K562 (cell line): ENCODE results near the gene RIN3. TPM values are rescaled to one million over a fixed set of nuclear protein-coding genes. Genes with fewer than 3 reads are reported as not detected.
A peak's percentile ranks its signal among the peaks of the same experiment; 100 is the strongest.

Source experiments
- ATAC-seq: fragments of 200-7000 bp; cut with Tn5 transposase; 3 replicates; pipeline ENCODE4 v1.9.1; 2020; ENCODE audit warnings: moderate library complexity
- BruUV-seq: library from RNA; stranded (reverse); fragments of 400-500 nt; replicated peaks from 2 replicates; lab custom pipeline; 2021; lab: Mats Ljungman, UMichigan
- CTCF ChIA-PET: fragments of 300-600 bp; formaldehyde crosslinking; extraction: SDS; loops from one replicate; lab custom pipeline; 2021; ENCODE audit warnings: low intra/inter-chr PET ratio; lab: Yijun Ruan, JAX
- POLR2A ChIA-PET: fragments of 300-600, 350-650 bp; sonication (Branson Sonifier 250); formaldehyde crosslinking; extraction: SDS; loops from one replicate; lab custom pipeline; 2021; ENCODE audit warnings: antibody characterized with exemption, inconsistent platforms; lab: Yijun Ruan, JAX
- DNase-seq, 4 experiments: peaks; one replicate each; pipeline versions ENCODE4 v3.0.0 to v3.0.0-alpha.2; 2011 to 2018; ENCODE audit warnings: low spot score in 3 of 4, mixed read lengths in 3 of 4; ENCODE audit errors: extremely low read depth in 1 of 4
- FAIRE-seq: peaks from 2 replicates; lab custom pipeline; 2011; peaks lifted over from hg19 to GRCh38; lab: Jason Lieb, UNC
- H2AFZ ChIP-seq: 2 replicates; pipeline ENCODE4 v1.6.0; 2011; ENCODE audit warnings: low read depth, low read length, control low read depth, inconsistent platforms
- H3K27ac ChIP-seq: fragments of 200-600 bp; 3 replicates; pipeline ENCODE4 v1.8.0; 2011; ENCODE audit warnings: low read depth, mild to moderate bottlenecking, control low read depth, inconsistent platforms, low read length, moderate library complexity, mixed read lengths; ENCODE audit errors: extremely low read depth
- H3K27me3 ChIP-seq, 2 experiments: fragments of 300-600 bp in 1 of 2; 2 replicates in 1 of 2; 3 replicates in 1 of 2; pipeline versions ENCODE4 v1.6.0 to v1.8.0; 2011; ENCODE audit warnings: inconsistent platforms in 2 of 2, low read length in 2 of 2, mild to moderate bottlenecking in 1 of 2, mixed read lengths in 1 of 2, moderate library complexity in 1 of 2; ENCODE audit not compliant: control insufficient read depth in 2 of 2, insufficient read depth in 2 of 2
- H3K36me3 ChIP-seq: fragments of 300-600 bp; 3 replicates; pipeline ENCODE4 v1.8.0; 2011; ENCODE audit warnings: mild to moderate bottlenecking, low read length, inconsistent platforms; ENCODE audit not compliant: control insufficient read depth, insufficient read depth
- H3K4me1 ChIP-seq, 2 experiments: fragments of 200-600 bp in 1 of 2; replicated peaks in 1 of 2; 2 replicates in 1 of 2; 3 replicates in 1 of 2; pipeline versions ENCODE4 v1.5.1 to v1.8.0; 2011; ENCODE audit warnings: inconsistent platforms in 2 of 2, low read length in 2 of 2, mild to moderate bottlenecking in 1 of 2, mixed read lengths in 1 of 2, moderate library complexity in 1 of 2; ENCODE audit not compliant: control insufficient read depth in 2 of 2, insufficient read depth in 2 of 2
- H3K4me2 ChIP-seq: 2 replicates; pipeline ENCODE4 v1.6.1; 2011; ENCODE audit warnings: low read length, control low read depth, inconsistent platforms, mixed read lengths; ENCODE audit not compliant: insufficient read depth
- H3K4me3 ChIP-seq: fragments of 200-600 bp; sonication (generic), shearing (Covaris generic); 2 replicates; pipeline ENCODE4 v1.5.1; 2016; ENCODE audit warnings: control low read depth, inconsistent platforms
- H3K79me2 ChIP-seq: fragments of 200-600 bp; 3 replicates; pipeline ENCODE4 v1.8.0; 2011; ENCODE audit warnings: low read length, inconsistent platforms; ENCODE audit not compliant: control insufficient read depth, insufficient read depth
- H3K9ac ChIP-seq, 2 experiments: 2 replicates each; pipeline versions ENCODE4 v1.6.0 to v1.6.1; 2011; ENCODE audit warnings: low read depth in 2 of 2, low read length in 2 of 2, control low read depth in 1 of 2, inconsistent platforms in 1 of 2, mild to moderate bottlenecking in 1 of 2, mixed read lengths in 1 of 2; ENCODE audit not compliant: insufficient read depth in 1 of 2
- H3K9me1 ChIP-seq: one replicate; pipeline ENCODE4 v1.6.0; 2011; ENCODE audit warnings: inconsistent platforms, mild to moderate bottlenecking, low read length, moderate library complexity; ENCODE audit not compliant: control insufficient read depth, insufficient read depth
- H3K9me3 ChIP-seq: replicated peaks from 2 replicates; pipeline ENCODE4 v1.5.1; 2011; ENCODE audit warnings: low read depth, low read length, inconsistent platforms; ENCODE audit not compliant: control insufficient read depth, insufficient read depth
- H4K20me1 ChIP-seq: replicated peaks from 2 replicates; pipeline ENCODE4 v1.6.1; 2011; ENCODE audit warnings: low read length, inconsistent platforms, mixed read lengths; ENCODE audit not compliant: control insufficient read depth, insufficient read depth
- ARID2 ChIP-seq: fragments of 450-650 bp; IDR thresholded peaks from 2 replicates; pipeline ENCODE4 v1.6.1; 2017; ENCODE audit warnings: antibody characterized with exemption, mild to moderate bottlenecking
- CTBP1 ChIP-seq: fragments of 450-650 bp; IDR thresholded peaks from 2 replicates; pipeline ENCODE4 v1.6.1; 2016; ENCODE audit warnings: borderline replicate concordance
- HIVEP1 ChIP-seq: fragments of 250-450 bp; sonication (Bioruptor Pico); IDR thresholded peaks from 2 replicates; pipeline ENCODE4 v1.4.0; 2020; ENCODE audit warnings: mild to moderate bottlenecking
- JUN ChIP-seq, 2 experiments: sonication (generic) in 1 of 2; formaldehyde crosslinking in 1 of 2; IDR thresholded peaks; 2 replicates each; pipeline versions ENCODE4 v1.6.1 to v1.8.0; 2012 to 2022; ENCODE audit warnings: borderline replicate concordance in 2 of 2, mild to moderate bottlenecking in 2 of 2, improper control_type of control experiment in 1 of 2, low read depth in 1 of 2, low read length in 1 of 2, missing genetic modification reagents in 1 of 2
- KLF6 ChIP-seq: fragments of 250-450 bp; sonication (Bioruptor Pico); IDR thresholded peaks from 2 replicates; pipeline ENCODE4 v1.4.0; 2020; ENCODE audit warnings: mild to moderate bottlenecking, moderate library complexity, borderline replicate concordance
- MCM7 ChIP-seq, 2 experiments: fragments of 450-650 bp; IDR thresholded peaks; 2 replicates each; pipeline ENCODE4 v1.6.1; 2016 to 2018
- MYNN ChIP-seq, 2 experiments: sonication (generic); formaldehyde crosslinking in 1 of 2; IDR thresholded peaks; 2 replicates each; pipeline versions ENCODE4 v1.5.0 to v1.6.1; 2016 to 2020; ENCODE audit warnings: antibody characterized with exemption in 1 of 2, missing genetic modification reagents in 1 of 2
- NELFE ChIP-seq: IDR thresholded peaks from 2 replicates; pipeline ENCODE4 v1.6.1; 2011; ENCODE audit warnings: mild to moderate bottlenecking; ENCODE audit not compliant: insufficient read depth, insufficient read length
- NR2C2 ChIP-seq, 2 experiments: fragments of 200-800 bp in 1 of 2; sonication (Bioruptor generic) in 1 of 2; sonication (generic) in 1 of 2; formaldehyde crosslinking in 1 of 2; IDR thresholded peaks; 2 replicates each; pipeline versions ENCODE4 v1.6.1 to v1.8.0; 2016 to 2022; ENCODE audit warnings: mild to moderate bottlenecking in 1 of 2, missing compliant biosample characterization in 1 of 2, missing genetic modification characterization in 1 of 2, missing genetic modification reagents in 1 of 2
- RFX1 ChIP-seq: fragments of 450-650 bp; IDR thresholded peaks from 2 replicates; pipeline ENCODE4 v1.6.1; 2016; ENCODE audit warnings: mild to moderate bottlenecking, moderate library complexity
- SRF ChIP-seq, 2 experiments: fragments of 250-450, 450-650 bp in 1 of 2; sonication (Bioruptor Pico) in 1 of 2; sonication (generic) in 1 of 2; formaldehyde crosslinking; IDR thresholded peaks; 2 replicates each; pipeline versions ENCODE4 v1.5.0 to v1.5.1; 2020 to 2022; ENCODE audit warnings: mild to moderate bottlenecking in 1 of 2, missing genetic modification reagents in 1 of 2
- SRSF1 ChIP-seq: fragments of 200-400 bp; formaldehyde crosslinking; IDR thresholded peaks from 2 replicates; pipeline ENCODE4 v1.6.1; 2017; ENCODE audit warnings: mild to moderate bottlenecking, low read depth, low read length, moderate library complexity
- TAF9B ChIP-seq: fragments of 450-650 bp; IDR thresholded peaks from 2 replicates; pipeline ENCODE4 v1.6.1; 2018; ENCODE audit warnings: mild to moderate bottlenecking; ENCODE audit not compliant: partially characterized antibody
- ZNF445 ChIP-seq: fragments of 250-450 bp; sonication (Bioruptor Pico); IDR thresholded peaks from 2 replicates; pipeline ENCODE4 v1.4.0; 2020; ENCODE audit warnings: low read depth, mild to moderate bottlenecking, moderate library complexity
- ZNF717 ChIP-seq: fragments of 250-450 bp; sonication (Bioruptor Pico); IDR thresholded peaks from 2 replicates; pipeline ENCODE4 v1.5.0; 2021
- WGBS: fragments of 100-300 bp; shearing (Covaris generic); methylation state at CpG from one replicate; pipeline ENCODE4 v1.1.6; 2016; ENCODE audit warnings: low coverage, mixed read lengths; ENCODE audit not compliant: insufficient coverage; ENCODE audit errors: missing lambda C conversion rate; 5-methylcytosine and 5-hydroxymethylcytosine counted together
- in situ Hi-C: fragments of 300-500 bp; cut with MboI; formaldehyde crosslinking; loops from 4 replicates; pipeline ENCODE4 v1.15.0; 2018; ENCODE audit warnings: inconsistent platforms, mixed read lengths
- intact Hi-C: fragments of 100-400 bp; cut with micrococcal nuclease; formaldehyde crosslinking; loops from 2 replicates; pipeline ENCODE4 v1.14.2; 2022
- polyA plus RNA-seq, 8 experiments: library from polyadenylated mRNA; depleted of rRNA in 4 of 8; stranded (reverse) in 5 of 8; unstranded in 3 of 8; fragments of >200 nt; fragmentation: Nextera tagmentation in 2 of 8; fragmentation: Illumina TruSeq in 1 of 8; extraction: Ambion mirVana in 2 of 8; extraction: Trizol in 1 of 8; gene quantifications; 2 replicates each; pipeline versions ENCODE4 v1.2.1 to v1.2.3, GENCODE V29; 2011 to 2014; ENCODE audit warnings: inconsistent platforms in 1 of 8, missing spikeins in 1 of 8
- total RNA-seq, 7 experiments: library from RNA; depleted of rRNA in 6 of 7; stranded (reverse); fragments of >200 nt in 6 of 7; fragmentation: Illumina TruSeq in 2 of 7; extraction: Trizol in 2 of 7; gene quantifications; 2 replicates each; pipeline versions ENCODE4 v1.2.1 to v1.2.3, GENCODE V29; 2011 to 2021; ENCODE audit warnings: low replicate concordance in 1 of 7
- TF ChIP-seq, protein P1 (sequence below): sonication (generic); IDR thresholded peaks from 2 replicates; pipeline ENCODE4 v1.6.1; 2016

RIN3 gene
- total and polyA plus RNA-seq, 9 of the 15 experiments (the other 6 are each of a cell fraction or from before 2014, with no cell fraction given): 0.01 to 0.49 (median 0.08) TPM; not detected in 5

- no TSS peak for BruUV-seq
- no peaks in the 10 kb centered on the region for H3K4me1 ChIP-seq
- no peak overlapping the region for H3K4me2 ChIP-seq
- H2AFZ ChIP-seq: no peak overlapping the region
- DNase-seq (no peak), ATAC-seq (no peak)
- CTCF ChIA-PET: no interaction called here
- POLR2A ChIA-PET: no interaction called here
- intact Hi-C loops: no loop called here
- H3K27ac ChIP-seq: no peak overlapping the region
- no peak overlapping the region for H3K4me3 ChIP-seq
- peaks cover 0 to 14% of the 10 kb centered on the region in 2 experiments; a peak in 2 of 5 replicates for H3K27me3 ChIP-seq
- no peaks in the 10 kb centered on the region for H3K9me3 ChIP-seq
- H3K36me3 ChIP-seq: no peaks in the 10 kb centered on the region
- TF ChIP-seq SRF (CRISPR knock-in tag; IDR thresholded peaks at IDR 0.05) (no peak), KLF6 (no peak), CTBP1 (no peak), MYNN (IDR thresholded peaks at IDR 0.05) (peak; percentile 83), MYNN (CRISPR knock-in tag; IDR thresholded peaks at IDR 0.05) (no peak), RFX1 (peak; percentile 66), SRSF1 (no peak), NR2C2 (CRISPR knock-in tag; IDR thresholded peaks at IDR 0.05) (no peak), NR2C2 (tag; IDR thresholded peaks at IDR 0.05) (no peak), NELFE (no peak), MCM7 (IDR thresholded peaks at IDR 0.05) (no peak), ZNF717 (CRISPR knock-in tag) (no peak), ZNF445 (CRISPR knock-in tag) (no peak), TAF9B (no peak), ARID2 (no peak), JUN (IDR thresholded peaks at IDR 0.05; ENCODE audit: borderline replicate concordance, low read depth, low read length) (no peak), JUN (CRISPR knock-in tag; IDR thresholded peaks at IDR 0.05; ENCODE audit: borderline replicate concordance) (no peak), HIVEP1 (no peak)
- TF ChIP-seq, protein P1, sequence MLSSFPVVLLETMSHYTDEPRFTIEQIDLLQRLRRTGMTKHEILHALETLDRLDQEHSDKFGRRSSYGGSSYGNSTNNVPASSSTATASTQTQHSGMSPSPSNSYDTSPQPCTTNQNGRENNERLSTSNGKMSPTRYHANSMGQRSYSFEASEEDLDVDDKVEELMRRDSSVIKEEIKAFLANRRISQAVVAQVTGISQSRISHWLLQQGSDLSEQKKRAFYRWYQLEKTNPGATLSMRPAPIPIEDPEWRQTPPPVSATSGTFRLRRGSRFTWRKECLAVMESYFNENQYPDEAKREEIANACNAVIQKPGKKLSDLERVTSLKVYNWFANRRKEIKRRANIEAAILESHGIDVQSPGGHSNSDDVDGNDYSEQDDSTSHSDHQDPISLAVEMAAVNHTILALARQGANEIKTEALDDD: no peak
- TF ChIP-seq, all 486 proteins: peak for 2
- H3K9me1 ChIP-seq: no peaks in the 10 kb centered on the region
- no peak overlapping the region for H3K9ac ChIP-seq
- H4K20me1 ChIP-seq: no peaks in the 10 kb centered on the region
- whole genome bisulfite sequencing: 1% methylated on average over 9 of the region's 14 CpGs
- no peak for FAIRE-seq
- in situ Hi-C loops: no loop called here
- H3K79me2 ChIP-seq: no peaks in the 10 kb centered on the region
Observed at GRCh38 chr14:92603309-92604242, 90.0 kb downstream of the RIN3 start.
